BJ (cell line): ENCODE data around the gene NEO1. TPM values are rescaled to one million over a fixed set of nuclear protein-coding genes. Genes with fewer than 3 reads are reported as not detected.

ENCODE experiments used
- CTCF ChIA-PET: fragments of 350-600 bp; formaldehyde crosslinking; extraction: SDS; loops from one replicate; lab custom pipeline; 2021; ENCODE audit warnings: antibody characterized with exemption, inconsistent platforms; lab: Yijun Ruan, JAX
- POLR2A ChIA-PET: fragments of 300-600 bp; sonication (Branson Sonifier 250); formaldehyde crosslinking; extraction: SDS; loops from one replicate; lab custom pipeline; 2021; ENCODE audit warnings: antibody characterized with exemption; lab: Charles Lee
- DNase-seq: peaks from one replicate; pipeline ENCODE4 v3.0.0-alpha.2; 2011; ENCODE audit warnings: low read depth
- H3K27me3 ChIP-seq: 2 replicates; pipeline ENCODE4 v1.6.0; 2011; ENCODE audit warnings: low read length; ENCODE audit not compliant: control insufficient read depth, insufficient read depth
- H3K36me3 ChIP-seq: 2 replicates; pipeline ENCODE4 v1.5.1; 2011; ENCODE audit warnings: low read length; ENCODE audit not compliant: control insufficient read depth, insufficient read depth
- H3K4me3 ChIP-seq: 2 replicates; pipeline ENCODE4 v1.5.1; 2011; ENCODE audit warnings: low read depth, mild to moderate bottlenecking, control low read depth, low read length
- polyA plus RNA-seq: library from polyadenylated mRNA; depleted of rRNA; stranded (reverse); fragments of >200 nt; gene quantifications from 2 replicates; pipeline ENCODE4 v1.2.3, GENCODE V29; 2011
- TF ChIP-seq, protein P1 (sequence below): IDR thresholded peaks from 2 replicates; pipeline ENCODE4 v1.5.1; 2011; ENCODE audit warnings: low read depth, mild to moderate bottlenecking, control low read depth, inconsistent platforms, low read length, moderate library complexity; ENCODE audit not compliant: insufficient read depth

The NEO1 gene
- polyA plus RNA-seq, 1 experiment, result 2.9 TPM

DNA sequence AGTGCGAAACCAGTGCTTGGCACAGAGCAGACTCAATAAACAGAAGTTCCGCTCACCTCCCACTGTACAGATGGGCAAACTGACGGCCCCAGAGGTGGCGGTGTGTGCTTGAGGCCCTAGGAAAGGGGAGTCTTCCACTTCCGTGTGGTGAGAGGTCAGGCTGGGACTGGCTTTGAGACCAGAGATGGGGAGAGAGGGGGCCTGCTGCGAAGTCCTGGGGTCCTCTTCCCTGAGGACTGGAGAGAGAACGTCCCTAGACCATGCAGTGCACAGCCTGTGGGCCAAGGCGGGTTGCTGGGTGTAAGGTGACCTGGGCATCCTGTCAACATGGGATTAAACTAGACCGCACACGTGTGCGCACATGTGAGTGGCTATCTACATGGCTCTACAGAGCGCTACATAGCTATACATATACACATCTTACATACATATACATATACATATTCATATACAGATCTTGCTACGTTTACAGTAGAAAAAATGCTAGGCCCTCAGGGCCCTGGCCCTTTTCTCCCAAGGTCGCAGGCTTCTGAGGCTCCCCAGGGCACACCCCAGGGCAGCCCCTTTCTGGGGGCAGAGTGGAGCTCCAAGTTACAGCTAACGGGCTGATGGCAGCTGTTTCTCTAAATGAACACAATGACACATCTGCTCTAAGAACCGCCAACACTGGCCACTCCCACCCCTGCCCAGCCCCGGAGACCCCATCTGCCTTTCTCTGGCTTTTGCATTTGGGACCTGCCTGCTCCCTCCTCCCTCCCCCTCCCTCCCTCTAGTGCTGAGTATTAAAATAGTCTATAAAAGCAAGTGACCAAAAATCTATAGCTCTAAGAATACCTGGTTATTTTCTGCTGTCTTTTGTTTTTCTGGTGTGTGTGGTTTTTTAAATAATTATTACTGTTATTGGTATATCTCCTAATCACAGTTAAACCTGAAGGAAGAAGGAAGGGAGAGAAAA is 269.5 kb downstream of the NEO1 start:
- CTCF ChIA-PET, result no interaction called here
- Histone ChIP-seq H3K4me3 (no peak overlapping the region), H3K36me3 (no peaks in the 10 kb centered on the region), H3K27me3 (peaks cover 6% of the 10 kb centered on the region; the same call in 1 of the 2 replicates)
- POLR2A ChIA-PET, result no interaction called here
- TF ChIP-seq, protein P1, sequence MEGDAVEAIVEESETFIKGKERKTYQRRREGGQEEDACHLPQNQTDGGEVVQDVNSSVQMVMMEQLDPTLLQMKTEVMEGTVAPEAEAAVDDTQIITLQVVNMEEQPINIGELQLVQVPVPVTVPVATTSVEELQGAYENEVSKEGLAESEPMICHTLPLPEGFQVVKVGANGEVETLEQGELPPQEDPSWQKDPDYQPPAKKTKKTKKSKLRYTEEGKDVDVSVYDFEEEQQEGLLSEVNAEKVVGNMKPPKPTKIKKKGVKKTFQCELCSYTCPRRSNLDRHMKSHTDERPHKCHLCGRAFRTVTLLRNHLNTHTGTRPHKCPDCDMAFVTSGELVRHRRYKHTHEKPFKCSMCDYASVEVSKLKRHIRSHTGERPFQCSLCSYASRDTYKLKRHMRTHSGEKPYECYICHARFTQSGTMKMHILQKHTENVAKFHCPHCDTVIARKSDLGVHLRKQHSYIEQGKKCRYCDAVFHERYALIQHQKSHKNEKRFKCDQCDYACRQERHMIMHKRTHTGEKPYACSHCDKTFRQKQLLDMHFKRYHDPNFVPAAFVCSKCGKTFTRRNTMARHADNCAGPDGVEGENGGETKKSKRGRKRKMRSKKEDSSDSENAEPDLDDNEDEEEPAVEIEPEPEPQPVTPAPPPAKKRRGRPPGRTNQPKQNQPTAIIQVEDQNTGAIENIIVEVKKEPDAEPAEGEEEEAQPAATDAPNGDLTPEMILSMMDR, result no peak
- DNase-seq, result no peak

DNA sequence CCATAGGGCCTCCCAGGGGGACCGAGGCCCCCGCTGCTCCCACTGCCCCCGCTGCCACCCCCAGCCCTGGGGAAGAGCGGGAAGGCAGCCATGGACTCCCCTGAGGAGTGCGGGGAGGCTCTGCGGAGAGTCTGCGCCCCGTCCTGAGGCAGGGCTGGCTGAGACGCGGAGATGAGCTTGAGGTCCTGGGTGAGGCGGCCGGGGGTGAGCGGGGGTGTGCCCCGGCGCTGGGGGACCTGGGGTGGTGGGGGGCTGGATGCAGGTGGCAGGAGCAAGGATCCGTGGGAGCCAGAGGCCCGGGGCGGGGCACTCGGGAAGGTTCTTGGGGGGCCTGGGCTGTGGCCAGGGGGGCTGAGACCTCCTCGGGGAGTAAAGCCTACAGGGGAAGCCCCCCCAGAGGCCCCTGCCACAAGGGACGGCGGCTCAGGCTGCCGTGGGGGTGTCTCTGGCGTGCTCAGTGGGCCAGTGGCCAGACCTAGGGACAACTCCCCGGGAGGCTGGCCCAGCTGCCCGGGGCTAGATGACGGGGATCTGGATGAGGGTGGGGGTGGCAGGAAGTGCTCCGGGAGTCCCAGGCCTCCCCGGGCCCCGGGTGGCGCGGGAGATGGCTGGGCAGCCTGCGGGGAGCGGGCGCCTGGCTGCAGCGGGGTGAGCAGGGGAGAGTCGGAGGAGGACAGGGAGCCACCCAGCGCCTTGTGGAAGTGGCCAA is 270.6 kb downstream of the NEO1 start:
- no peak overlapping the region for H3K4me3 ChIP-seq
- TF ChIP-seq, protein P1, result no peak
- peaks cover 6% of the 10 kb centered on the region; the same call in 1 of the 2 replicates for H3K27me3 ChIP-seq
- ChIA-PET CTCF (no interaction called here), POLR2A (no interaction called here)
- no peaks in the 10 kb centered on the region for H3K36me3 ChIP-seq
- DNase-seq, result no peak

DNA sequence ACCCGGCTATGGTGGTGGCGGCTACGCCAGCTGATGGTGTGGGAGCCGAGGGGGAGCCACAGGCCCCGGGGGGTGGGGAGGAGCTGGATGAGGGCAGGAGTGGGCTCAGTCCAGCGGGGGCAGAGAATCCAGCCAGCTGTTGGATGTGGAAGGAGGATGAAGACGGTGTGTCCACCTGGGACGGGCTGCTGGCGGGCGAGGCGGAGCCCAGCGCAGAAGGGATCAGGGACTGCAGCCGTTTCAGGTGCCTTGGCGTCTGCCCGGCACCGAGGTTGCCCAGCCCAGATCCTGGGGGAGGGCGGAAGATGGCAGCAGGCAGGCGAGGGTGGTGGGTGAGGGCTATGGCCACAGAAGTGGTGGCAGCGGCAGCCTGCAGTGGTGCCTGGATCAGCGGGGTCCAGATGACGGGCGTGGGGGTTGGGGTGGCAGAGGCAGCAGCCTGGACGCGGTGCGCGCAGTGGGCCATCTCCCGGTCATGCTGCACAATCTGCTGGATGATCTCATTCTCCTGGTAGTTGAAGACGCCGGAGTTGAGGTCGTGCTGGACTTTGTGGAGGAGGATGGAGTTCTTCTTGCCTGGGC is 271.2 kb downstream of the NEO1 start:
- DNase-seq, result no peak
- Histone ChIP-seq H3K4me3 (no peak overlapping the region), H3K36me3 (no peaks in the 10 kb centered on the region), H3K27me3 (peaks cover 4% of the 10 kb centered on the region; the same call in 1 of the 2 replicates)
- CTCF ChIA-PET, result no interaction called here
- POLR2A ChIA-PET, result no interaction called here
- TF ChIP-seq, protein P1, result no peak

DNA sequence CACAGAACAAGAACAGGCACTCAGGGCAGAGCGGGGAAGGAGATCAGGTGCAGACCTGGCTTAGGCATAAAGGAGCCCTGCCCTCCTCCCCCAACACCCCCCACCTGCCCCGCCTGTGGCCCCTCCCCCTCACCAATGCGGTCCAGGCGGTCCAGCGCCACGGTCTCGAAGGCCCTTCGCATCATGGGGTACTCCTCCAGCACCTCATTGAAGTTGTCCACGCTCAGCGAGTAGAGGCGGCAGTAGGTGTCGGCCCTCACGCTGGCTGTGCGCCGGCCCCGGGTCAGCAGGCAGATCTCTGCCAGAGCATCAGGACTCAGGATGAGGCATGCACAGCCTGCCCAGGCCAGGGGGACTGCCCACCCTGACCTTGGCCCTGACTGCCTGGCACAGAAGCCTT is 271.7 kb downstream of the NEO1 start:
- DNase-seq, result no peak
- Histone ChIP-seq H3K4me3 (no peak overlapping the region), H3K27me3 (peaks cover 2% of the 10 kb centered on the region; the same call in 1 of the 2 replicates), H3K36me3 (no peaks in the 10 kb centered on the region)
- ChIA-PET POLR2A (no interaction called here), CTCF (no interaction called here)
- TF ChIP-seq, protein P1, result no peak
